Thyroid gland (tissue), 4 donors: ENCODE results near the gene DGCR2.

ENCODE experiments used
- CTCF ChIP-seq, 6 experiments: fragments of 200-600 bp in 3 of 6; fragments of 450-650 bp in 3 of 6; sonication (generic) in 3 of 6; IDR thresholded peaks; one replicate each; pipeline ENCODE4 v1.5.1; 2016 to 2019; ENCODE audit warnings: antibody characterized with exemption in 6 of 6, mild to moderate bottlenecking in 2 of 6, inconsistent platforms in 1 of 6, moderate library complexity in 1 of 6
- POLR2A ChIP-seq, 2 donors: fragments of 450-650 bp; IDR thresholded peaks; one replicate each; pipeline ENCODE4 v1.6.1; 2017; ENCODE audit warnings: antibody characterized with exemption in 2 of 2, mild to moderate bottlenecking in 2 of 2, moderate library complexity in 1 of 2

GRCh38 chr22:19011075-19011474 is 111.1 kb downstream of the DGCR2 start:
- TF ChIP-seq POLR2A (IDR thresholded peaks at IDR 0.05) (no peak), CTCF (IDR thresholded peaks at IDR 0.05) (no peak)
